Natural killer cell (primary cell): Measurements from ENCODE around the gene MRPS17. TPM values are rescaled to one million over a fixed set of nuclear protein-coding genes. Genes with fewer than 3 reads are reported as not detected.
A peak's percentile ranks its signal among the peaks of the same experiment; 100 is the strongest.

Experiments
- ATAC-seq, 3 donors: fragments of 150-1000 bp in 2 of 3; fragments of 200-7000 bp in 1 of 3; cut with Tn5 transposase; 1 replicate in 1 of 3; 2 replicates in 2 of 3; pipeline ENCODE4 v1.10.0; 2021; ENCODE audit warnings: mild to moderate bottlenecking in 2 of 3, moderate library complexity in 2 of 3
- DNase-seq, 2 donors: peaks; one replicate each; pipeline versions ENCODE4 v3.0.0 to v3.0.0-alpha.2; 2013 to 2021; ENCODE audit warnings: mixed read lengths in 1 of 2
- H3K27ac ChIP-seq: one replicate; pipeline ENCODE4 v1.5.1; 2013; ENCODE audit warnings: mild to moderate bottlenecking, low read length
- H3K27me3 ChIP-seq: one replicate; pipeline ENCODE4 v1.6.1; 2013; ENCODE audit warnings: low read length; ENCODE audit not compliant: control insufficient read depth, insufficient read depth
- H3K36me3 ChIP-seq: one replicate; pipeline ENCODE4 v1.6.1; 2013; ENCODE audit warnings: low read length; ENCODE audit not compliant: control insufficient read depth, insufficient read depth
- H3K4me1 ChIP-seq: one replicate; pipeline ENCODE4 v1.6.1; 2013; ENCODE audit warnings: low read length; ENCODE audit not compliant: control insufficient read depth, insufficient read depth
- H3K4me3 ChIP-seq: one replicate; pipeline ENCODE4 v1.5.1; 2013; ENCODE audit warnings: low read length
- H3K9me3 ChIP-seq: one replicate; pipeline ENCODE4 v1.6.1; 2013; ENCODE audit warnings: low read length; ENCODE audit not compliant: control insufficient read depth, insufficient read depth
- H3K27ac Mint-ChIP-seq, 2 donors: one replicate each; pipeline ENCODE4 v1.8.0; 2022; ENCODE audit warnings: mild to moderate bottlenecking in 2 of 2, mixed read lengths in 2 of 2, moderate library complexity in 1 of 2
- H3K27me3 Mint-ChIP-seq, 2 donors: one replicate each; pipeline ENCODE4 v1.8.0; 2022; ENCODE audit warnings: low read depth in 2 of 2, mixed read lengths in 2 of 2
- H3K36me3 Mint-ChIP-seq: one replicate; pipeline ENCODE4 v1.8.0; 2022; ENCODE audit warnings: mixed read lengths
- H3K4me1 Mint-ChIP-seq, 2 donors: one replicate each; pipeline ENCODE4 v1.8.0; 2022; ENCODE audit warnings: mixed read lengths in 2 of 2
- H3K4me3 Mint-ChIP-seq: one replicate; pipeline ENCODE4 v1.8.0; 2022; ENCODE audit warnings: mild to moderate bottlenecking, moderate library complexity, mixed read lengths
- H3K9me3 Mint-ChIP-seq, 2 donors: one replicate each; pipeline ENCODE4 v1.8.0; 2022; ENCODE audit warnings: mixed read lengths in 2 of 2
- WGBS: methylation state at CpG from one replicate; pipeline ENCODE4 v1.1.7; 2013; ENCODE audit warnings: missing lambda C conversion rate; ENCODE audit not compliant: insufficient coverage; 5-methylcytosine and 5-hydroxymethylcytosine counted together
- intact Hi-C: fragments of 100-400 bp; cut with micrococcal nuclease; formaldehyde crosslinking; loops from one replicate; pipeline ENCODE4 v1.14.2; 2022
- total RNA-seq, 4 donors: library from RNA; stranded (reverse); fragments of 120-200 nt in 1 of 4; gene quantifications; one replicate each; pipeline versions ENCODE4 v1.2.3 to v1.2.4, GENCODE V29; 2013 to 2022
- TF ChIP-seq, protein P1 (sequence below): fragments of 200-600 bp; IDR thresholded peaks from one replicate; pipeline ENCODE4 v1.8.0; 2022; ENCODE audit warnings: antibody characterized with exemption

MRPS17 gene
- total RNA-seq, result 10 to 100 TPM in 2 of 3 donors, 1 to 10 TPM in 1; 6.8 to 12.0 (median 10.4) TPM
- total RNA-seq (2013), result 12.8 TPM

DNA sequence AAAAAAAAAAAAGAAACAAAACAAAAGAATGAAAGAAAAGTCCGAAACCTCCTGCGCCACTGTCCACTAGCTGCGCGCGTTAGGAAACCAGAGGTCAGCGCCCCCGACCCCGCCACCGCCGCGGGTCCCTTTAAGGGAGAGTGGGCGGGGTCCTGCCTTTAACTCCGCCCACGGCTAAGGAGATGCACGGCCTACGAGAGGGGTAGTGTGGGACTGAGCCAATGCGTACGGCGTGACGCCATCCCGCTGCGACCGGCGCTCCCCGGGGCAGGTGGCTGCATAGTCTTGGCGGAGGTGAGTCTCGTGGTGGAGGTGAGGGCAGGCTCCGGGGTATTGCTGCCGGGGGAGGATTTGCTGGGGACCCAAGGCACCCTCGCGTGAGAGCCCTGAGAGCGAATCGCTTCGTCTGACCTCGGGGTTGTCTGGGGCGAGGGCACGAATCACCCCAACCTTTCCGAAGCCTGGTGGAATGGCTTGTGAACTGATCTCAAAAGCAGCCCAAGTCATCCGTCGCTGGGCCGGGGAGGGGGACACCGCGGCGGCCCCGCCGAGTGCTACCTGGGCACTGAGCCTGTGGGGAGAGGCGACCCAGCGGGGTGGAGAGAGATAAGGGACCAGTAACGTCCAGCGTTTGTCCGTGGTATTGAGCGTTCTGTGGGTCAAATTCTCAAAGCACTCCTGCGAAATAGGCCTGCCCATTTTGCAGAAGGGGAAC, at the start of gene MRPS17:
TSS of gene MRPS17 (plus strand) at position 241 of the 715 bp plus-strand sequence. CDS start 1,319 bp downstream, outside the sequence.
- ATAC-seq, result peak; percentile 99 to 100 (median 100)
- Mint-ChIP-seq H3K36me3 (no peaks in the 10 kb centered on the region), H3K4me3 (peak within 1 kb of the TSS; percentile 99), H3K27ac (peak within 1 kb of the TSS; percentile 95 to 99), H3K27me3 (no peaks in the 10 kb centered on the region), H3K4me1 (peaks cover 10 to 17% of the 10 kb centered on the region in 2 donors), H3K9me3 (no peaks in the 10 kb centered on the region)
- intact Hi-C loops, result loop anchor here (1.0 to 5.0 kb wide), 4 partner anchors 13 to 155 kb away; partner anchors contain the start of genes CHCHD2, NIPSNAP2, SUMF2 and ZNF713
- H3K36me3 ChIP-seq, result peaks cover 2% of the 10 kb centered on the region
- DNase-seq, result peak; percentile 88 to 96
- H3K27ac ChIP-seq, result peak within 1 kb of the TSS; percentile 75
- no peaks in the 10 kb centered on the region for H3K9me3 ChIP-seq
- peaks cover 15% of the 10 kb centered on the region for H3K4me1 ChIP-seq
- H3K4me3 ChIP-seq, result peak within 1 kb of the TSS; percentile 60
- under 1% methylated on average over 53 of the region's 53 CpGs for WGBS
- no peaks in the 10 kb centered on the region for H3K27me3 ChIP-seq
- TF ChIP-seq, protein P1, sequence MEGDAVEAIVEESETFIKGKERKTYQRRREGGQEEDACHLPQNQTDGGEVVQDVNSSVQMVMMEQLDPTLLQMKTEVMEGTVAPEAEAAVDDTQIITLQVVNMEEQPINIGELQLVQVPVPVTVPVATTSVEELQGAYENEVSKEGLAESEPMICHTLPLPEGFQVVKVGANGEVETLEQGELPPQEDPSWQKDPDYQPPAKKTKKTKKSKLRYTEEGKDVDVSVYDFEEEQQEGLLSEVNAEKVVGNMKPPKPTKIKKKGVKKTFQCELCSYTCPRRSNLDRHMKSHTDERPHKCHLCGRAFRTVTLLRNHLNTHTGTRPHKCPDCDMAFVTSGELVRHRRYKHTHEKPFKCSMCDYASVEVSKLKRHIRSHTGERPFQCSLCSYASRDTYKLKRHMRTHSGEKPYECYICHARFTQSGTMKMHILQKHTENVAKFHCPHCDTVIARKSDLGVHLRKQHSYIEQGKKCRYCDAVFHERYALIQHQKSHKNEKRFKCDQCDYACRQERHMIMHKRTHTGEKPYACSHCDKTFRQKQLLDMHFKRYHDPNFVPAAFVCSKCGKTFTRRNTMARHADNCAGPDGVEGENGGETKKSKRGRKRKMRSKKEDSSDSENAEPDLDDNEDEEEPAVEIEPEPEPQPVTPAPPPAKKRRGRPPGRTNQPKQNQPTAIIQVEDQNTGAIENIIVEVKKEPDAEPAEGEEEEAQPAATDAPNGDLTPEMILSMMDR, result no peak

DNA sequence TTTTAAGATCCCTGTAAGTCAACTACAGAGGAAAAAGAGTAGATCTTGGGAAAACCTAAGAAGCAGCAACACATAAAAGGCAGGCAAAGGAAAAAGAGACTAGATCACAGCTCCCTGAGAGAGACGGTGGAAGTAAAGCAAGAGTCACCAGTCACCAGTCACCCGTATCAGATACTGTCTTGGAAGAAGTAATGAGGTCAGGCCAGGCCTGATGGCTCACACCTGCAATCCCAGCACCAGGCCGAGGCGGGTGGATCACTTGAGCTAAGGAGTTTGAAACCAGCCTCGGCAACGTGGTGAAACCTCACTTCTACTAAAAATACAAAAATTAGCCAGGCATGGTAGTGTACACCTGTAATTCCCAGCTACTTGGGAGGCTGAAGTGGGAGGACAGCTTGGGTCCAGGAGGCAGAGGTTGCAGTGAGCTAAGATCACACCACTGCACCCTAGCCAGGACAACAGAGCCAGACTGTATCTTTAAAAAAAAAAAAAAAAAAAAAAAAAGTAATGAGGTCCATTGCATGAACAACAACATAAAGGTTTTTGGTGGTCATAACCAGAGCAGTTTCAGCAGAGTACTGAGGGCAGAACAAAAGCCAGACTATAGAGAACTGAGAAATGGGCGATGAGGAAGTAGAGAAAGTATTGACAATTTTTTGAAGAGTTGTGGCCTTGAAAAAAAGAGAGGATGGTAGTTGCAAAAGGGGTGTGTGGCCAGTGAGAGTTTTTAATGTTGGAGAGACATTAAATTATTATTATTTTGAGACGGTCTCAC, 47.5 kb upstream of the MRPS17 start:
- ATAC-seq (no peak), DNase-seq (no peak)
- Mint-ChIP-seq H3K4me3 (no peak overlapping the region), H3K36me3 (no peaks in the 10 kb centered on the region), H3K27me3 (no peaks in the 10 kb centered on the region), H3K9me3 (no peaks in the 10 kb centered on the region), H3K4me1 (peaks cover 0 to 5% of the 10 kb centered on the region in 2 donors), H3K27ac (no peak overlapping the region)
- no peaks in the 10 kb centered on the region for H3K36me3 ChIP-seq
- 72% methylated on average over 2 of the region's 8 CpGs for WGBS
- H3K4me1 ChIP-seq, result no peaks in the 10 kb centered on the region
- intact Hi-C loops, result no loop called here
- no peaks in the 10 kb centered on the region for H3K27me3 ChIP-seq
- no peak overlapping the region for H3K4me3 ChIP-seq
- TF ChIP-seq, protein P1, result no peak
- no peak overlapping the region for H3K27ac ChIP-seq
- no peaks in the 10 kb centered on the region for H3K9me3 ChIP-seq

DNA sequence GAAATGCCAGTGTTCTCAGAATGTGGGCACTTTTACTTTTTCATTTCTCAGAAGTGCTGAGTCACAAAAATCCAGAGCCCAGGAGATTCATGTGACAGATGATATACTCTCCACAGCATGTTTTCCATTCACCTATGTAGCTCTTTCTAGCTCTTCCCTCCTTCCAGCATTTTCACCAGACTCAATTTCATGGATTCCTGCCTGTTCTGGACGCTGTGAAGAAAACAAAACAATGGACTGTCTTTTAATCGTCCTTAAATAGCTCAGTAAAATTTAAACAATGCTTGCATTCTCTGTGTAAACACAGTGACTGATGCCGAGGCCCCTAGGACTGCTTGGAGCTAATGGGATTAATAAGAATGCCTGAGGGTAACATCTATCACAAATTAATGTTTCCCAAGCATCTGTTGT, 38.9 kb upstream of the MRPS17 start:
- H3K9me3 Mint-ChIP-seq, result no peaks in the 10 kb centered on the region
- no peaks in the 10 kb centered on the region for H3K27me3 ChIP-seq
- no peaks in the 10 kb centered on the region for H3K4me1 ChIP-seq
- H3K27ac ChIP-seq, result no peak overlapping the region
- no peaks in the 10 kb centered on the region for H3K36me3 Mint-ChIP-seq
- no peaks in the 10 kb centered on the region for H3K4me1 Mint-ChIP-seq
- ATAC-seq (no peak), DNase-seq (no peak)
- H3K27me3 Mint-ChIP-seq, result no peaks in the 10 kb centered on the region
- 80% methylated on average over 2 of the region's 3 CpGs for WGBS
- intact Hi-C loops, result no loop called here
- no peak overlapping the region for H3K4me3 ChIP-seq
- H3K36me3 ChIP-seq, result no peaks in the 10 kb centered on the region
- H3K4me3 Mint-ChIP-seq, result no peak overlapping the region
- H3K9me3 ChIP-seq, result no peaks in the 10 kb centered on the region
- TF ChIP-seq, protein P1, result no peak
- no peak overlapping the region for H3K27ac Mint-ChIP-seq
